GM12878 (cell line): Measurements from ENCODE around the gene CCDC106.

Source experiments
- BACH1 ChIP-seq: fragments of 450-650 bp; IDR thresholded peaks from 2 replicates; pipeline ENCODE4 v1.6.1; 2017; ENCODE audit warnings: mild to moderate bottlenecking, borderline replicate concordance
- CEBPB ChIP-seq, 2 experiments: fragments of 150-350 bp in 1 of 2; IDR thresholded peaks; 2 replicates each; pipeline ENCODE4 v1.6.1; 2012 to 2014; ENCODE audit warnings: low read depth in 2 of 2, low read length in 2 of 2, borderline replicate concordance in 1 of 2, inconsistent platforms in 1 of 2
- CREM ChIP-seq: IDR thresholded peaks from 2 replicates; pipeline ENCODE4 v1.6.1; 2014; ENCODE audit warnings: antibody characterized with exemption, low read depth
- HDAC2 ChIP-seq: fragments of 200-600 bp; sonication (generic); IDR thresholded peaks from 2 replicates; pipeline ENCODE4 v1.6.1; 2017
- HDGF ChIP-seq: fragments of 450-650 bp; IDR thresholded peaks from 2 replicates; pipeline ENCODE4 v1.6.1; 2016; ENCODE audit warnings: antibody characterized with exemption
- MYC ChIP-seq: IDR thresholded peaks from 2 replicates; pipeline ENCODE4 v1.6.1; 2011; ENCODE audit warnings: mild to moderate bottlenecking, low read length, moderate library complexity, inconsistent platforms; ENCODE audit not compliant: insufficient read depth, insufficient replicate concordance, insufficient read length, severe bottlenecking
- NRF1 ChIP-seq: conservative IDR thresholded peaks from 2 replicates; pipeline ENCODE4 v1.6.1; 2011; ENCODE audit warnings: mild to moderate bottlenecking, low read depth, low read length, improper control_type of control experiment
- POLR2A ChIP-seq: IDR thresholded peaks from 2 replicates; pipeline ENCODE4 v1.6.1; 2011; ENCODE audit warnings: low read depth, mild to moderate bottlenecking, low read length
- RAD21 ChIP-seq: IDR thresholded peaks from 2 replicates; pipeline ENCODE4 v1.6.1; 2011; ENCODE audit warnings: mild to moderate bottlenecking, low read depth, low read length, moderate library complexity; ENCODE audit not compliant: insufficient read depth
- RCOR1 ChIP-seq: conservative IDR thresholded peaks from 2 replicates; pipeline ENCODE4 v1.6.1; 2012; ENCODE audit warnings: low read depth, low read length, improper control_type of control experiment
- SUZ12 ChIP-seq: fragments of 200-600 bp; sonication (generic); IDR thresholded peaks from one replicate; pipeline ENCODE4 v1.6.1; 2018; ENCODE audit warnings: antibody characterized with exemption, mild to moderate bottlenecking; ENCODE audit not compliant: unreplicated experiment
- ZNF384 ChIP-seq: IDR thresholded peaks from 2 replicates; pipeline ENCODE4 v1.6.1; 2012; ENCODE audit warnings: low read depth, mild to moderate bottlenecking, low read length, improper control_type of control experiment, borderline replicate concordance
- TF ChIP-seq, protein P1 (sequence below), 3 experiments: IDR thresholded peaks in 2 of 3; conservative IDR thresholded peaks in 1 of 3; 2 replicates each; pipeline ENCODE4 v1.5.1; 2011; ENCODE audit warnings: low read depth in 3 of 3, low read length in 3 of 3, mild to moderate bottlenecking in 3 of 3, control low read depth in 2 of 3, moderate library complexity in 2 of 3, inconsistent platforms in 1 of 3, mixed read lengths in 1 of 3; ENCODE audit not compliant: control insufficient read depth in 2 of 3, insufficient read depth in 1 of 3; ENCODE audit errors: extremely low read depth in 1 of 3

DNA sequence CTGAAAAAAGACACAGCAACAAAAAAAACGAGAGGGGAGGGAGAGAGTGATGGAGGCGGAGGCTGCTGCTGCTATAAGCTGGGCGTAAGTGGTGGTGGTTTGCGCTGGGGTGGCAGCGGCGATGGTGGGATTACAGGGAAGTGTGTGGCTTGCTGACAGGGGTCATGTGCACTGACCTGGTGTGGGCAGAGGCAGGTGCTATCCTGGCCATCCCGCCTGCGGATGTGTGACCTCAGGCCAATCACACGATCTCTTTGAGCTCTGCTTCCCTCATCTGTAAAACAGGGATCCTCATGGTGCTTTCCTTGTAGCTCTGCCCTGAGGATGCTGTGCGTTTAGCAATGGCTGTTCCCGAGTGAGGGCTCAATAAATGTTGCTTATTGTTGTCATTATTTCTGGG, 10.5 kb upstream of the CCDC106 start:
- TF ChIP-seq RAD21 = no peak
- no peak for TF ChIP-seq HDAC2
- no peak for TF ChIP-seq CEBPB (IDR thresholded peaks at IDR 0.05; ENCODE audit: borderline replicate concordance in 1 of 2, low read depth in 2 of 2, low read length in 2 of 2)
- no peak for TF ChIP-seq HDGF
- TF ChIP-seq MYC = no peak
- no peak for TF ChIP-seq CREM
- no peak for TF ChIP-seq POLR2A
- TF ChIP-seq, protein P1, sequence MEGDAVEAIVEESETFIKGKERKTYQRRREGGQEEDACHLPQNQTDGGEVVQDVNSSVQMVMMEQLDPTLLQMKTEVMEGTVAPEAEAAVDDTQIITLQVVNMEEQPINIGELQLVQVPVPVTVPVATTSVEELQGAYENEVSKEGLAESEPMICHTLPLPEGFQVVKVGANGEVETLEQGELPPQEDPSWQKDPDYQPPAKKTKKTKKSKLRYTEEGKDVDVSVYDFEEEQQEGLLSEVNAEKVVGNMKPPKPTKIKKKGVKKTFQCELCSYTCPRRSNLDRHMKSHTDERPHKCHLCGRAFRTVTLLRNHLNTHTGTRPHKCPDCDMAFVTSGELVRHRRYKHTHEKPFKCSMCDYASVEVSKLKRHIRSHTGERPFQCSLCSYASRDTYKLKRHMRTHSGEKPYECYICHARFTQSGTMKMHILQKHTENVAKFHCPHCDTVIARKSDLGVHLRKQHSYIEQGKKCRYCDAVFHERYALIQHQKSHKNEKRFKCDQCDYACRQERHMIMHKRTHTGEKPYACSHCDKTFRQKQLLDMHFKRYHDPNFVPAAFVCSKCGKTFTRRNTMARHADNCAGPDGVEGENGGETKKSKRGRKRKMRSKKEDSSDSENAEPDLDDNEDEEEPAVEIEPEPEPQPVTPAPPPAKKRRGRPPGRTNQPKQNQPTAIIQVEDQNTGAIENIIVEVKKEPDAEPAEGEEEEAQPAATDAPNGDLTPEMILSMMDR (IDR thresholded peaks at IDR 0.05 in 2 of 3, conservative IDR thresholded peaks at IDR 0.05 in 1 of 3; ENCODE audit: control insufficient read depth in 2 of 3, extremely low read depth in 1 of 3, insufficient read depth in 1 of 3, low read depth in 3 of 3, low read length in 3 of 3) = no peak
- TF ChIP-seq ZNF384 = no peak
- TF ChIP-seq BACH1 = no peak
- no peak for TF ChIP-seq SUZ12
- TF ChIP-seq NRF1 = no peak
- no peak for TF ChIP-seq RCOR1
